AG08396 (cell line): ENCODE results near the gene PDLIM7.

Experiments
- DNase-seq: peaks from one replicate; pipeline ENCODE4 v3.0.0; 2012; ENCODE audit warnings: low spot score, mixed read lengths

Gene PDLIM7

GRCh38 chr5:177524941-177525655, 27.7 kb upstream of the PDLIM7 start:
- DNase-seq, result no peak

DNA sequence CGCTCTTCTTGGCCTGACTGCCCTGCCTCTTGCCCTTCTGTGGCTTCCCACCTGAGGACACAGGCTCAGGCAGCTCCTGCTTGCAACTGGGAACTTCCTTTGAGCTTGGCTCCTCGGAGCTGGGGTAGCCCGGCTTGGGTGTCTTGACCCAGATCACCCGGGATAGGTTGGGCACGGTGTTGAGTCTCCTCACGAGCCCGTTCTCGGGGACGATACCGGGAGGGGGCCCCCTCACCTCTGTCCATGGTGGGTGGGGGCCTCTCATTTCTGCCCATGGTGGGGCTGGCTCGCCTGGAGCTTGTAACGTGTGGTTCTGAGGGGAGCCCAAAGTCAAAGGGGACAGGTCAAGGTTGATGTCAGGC, 27.1 kb upstream of the PDLIM7 start:
- DNase-seq, result no peak

DNA sequence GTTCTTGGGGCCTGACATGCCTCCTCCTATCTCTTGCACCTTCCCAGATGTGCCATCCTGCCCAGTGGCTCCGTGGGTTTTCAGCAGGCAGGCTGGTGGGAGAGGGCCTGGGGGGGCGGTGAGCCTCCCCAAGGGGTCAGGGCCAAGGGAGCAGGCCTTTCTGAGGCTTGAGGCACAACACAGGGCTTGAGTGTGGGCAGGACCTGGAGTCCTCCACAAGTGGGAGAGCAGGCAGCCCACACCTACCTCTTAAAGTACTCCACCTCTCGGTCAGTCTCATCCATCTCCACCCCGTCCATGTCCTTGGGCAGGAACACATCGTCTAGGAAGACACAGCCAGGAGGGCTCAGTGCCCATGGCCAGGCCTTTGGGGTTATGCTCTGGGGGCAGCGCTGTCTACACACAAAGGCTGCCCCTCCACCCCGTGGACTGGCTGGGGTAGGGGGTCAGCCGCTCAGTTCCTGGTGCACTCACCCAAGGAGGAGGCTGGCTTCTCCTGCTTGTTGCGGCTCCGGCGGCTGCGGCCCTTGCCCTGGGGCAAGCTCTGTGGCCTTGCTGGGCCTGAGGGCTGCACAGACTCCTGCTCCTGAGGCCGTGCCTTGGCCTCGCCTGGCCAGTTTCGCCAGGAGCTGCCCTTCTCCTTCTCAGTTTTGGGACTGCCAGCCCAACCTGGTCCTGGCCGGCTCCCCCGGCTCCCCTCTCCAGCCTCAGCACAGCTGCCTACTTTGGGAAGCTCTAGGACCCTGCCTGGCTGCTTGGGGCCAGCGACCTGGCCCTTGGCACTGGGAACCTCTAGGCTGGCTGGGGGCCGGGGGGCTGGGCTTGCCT, 26.5 kb upstream of the PDLIM7 start:
- DNase-seq, result no peak

DNA sequence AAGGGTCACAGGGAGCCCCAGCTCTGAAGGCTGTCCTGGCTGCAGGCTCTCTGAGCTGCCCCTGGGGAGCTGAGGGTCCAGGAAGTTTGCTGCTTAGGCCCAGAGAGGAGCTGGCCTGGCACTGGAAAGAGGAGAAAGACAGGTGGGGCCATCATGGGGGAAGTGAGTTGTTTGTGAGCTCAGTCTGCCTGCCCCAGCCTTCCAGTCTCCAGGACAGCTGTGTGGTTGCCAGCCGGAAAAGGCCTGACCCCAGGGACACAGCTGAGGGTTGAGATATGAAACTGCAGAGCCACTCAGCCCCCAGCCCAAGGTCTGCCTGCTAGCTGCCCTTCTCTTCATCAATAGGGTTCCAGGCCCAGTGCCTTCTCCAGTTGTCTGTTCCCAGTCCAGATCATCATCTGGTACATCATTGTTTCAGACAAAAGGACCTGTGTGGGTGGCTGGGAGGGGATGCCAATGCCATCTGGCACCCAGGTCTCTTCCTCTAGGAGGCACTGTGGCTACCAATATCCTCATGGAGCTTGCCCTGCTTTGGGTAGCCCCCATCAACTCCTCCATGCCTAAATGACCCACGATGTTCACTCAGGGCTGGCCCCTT, 23.6 kb upstream of the PDLIM7 start:
- no peak for DNase-seq

DNA sequence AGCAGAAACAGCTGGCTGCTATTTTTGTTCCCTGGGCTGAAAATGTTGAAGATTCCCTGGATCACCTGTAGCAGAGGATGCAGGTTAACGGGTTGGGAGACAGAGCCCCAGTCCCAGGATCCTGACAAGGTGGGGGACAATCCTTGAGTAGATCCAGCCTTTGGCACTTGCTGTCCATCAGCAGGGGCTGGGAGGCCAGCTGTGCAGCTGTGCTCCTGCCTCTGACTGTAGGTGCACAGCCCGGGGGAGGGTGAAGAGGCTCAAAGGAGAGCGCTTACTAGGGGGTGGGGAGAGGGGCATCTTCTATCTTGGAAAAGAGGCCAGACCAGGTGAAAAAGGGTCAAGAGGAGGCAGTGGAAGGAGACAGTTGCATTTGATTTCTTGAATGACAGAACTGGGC, 22.9 kb upstream of the PDLIM7 start:
- DNase-seq, result no peak

- DNase-seq, result no peak
Observed at GRCh38 chr5:177519463-177520235, 22.2 kb upstream of the PDLIM7 start.

DNA sequence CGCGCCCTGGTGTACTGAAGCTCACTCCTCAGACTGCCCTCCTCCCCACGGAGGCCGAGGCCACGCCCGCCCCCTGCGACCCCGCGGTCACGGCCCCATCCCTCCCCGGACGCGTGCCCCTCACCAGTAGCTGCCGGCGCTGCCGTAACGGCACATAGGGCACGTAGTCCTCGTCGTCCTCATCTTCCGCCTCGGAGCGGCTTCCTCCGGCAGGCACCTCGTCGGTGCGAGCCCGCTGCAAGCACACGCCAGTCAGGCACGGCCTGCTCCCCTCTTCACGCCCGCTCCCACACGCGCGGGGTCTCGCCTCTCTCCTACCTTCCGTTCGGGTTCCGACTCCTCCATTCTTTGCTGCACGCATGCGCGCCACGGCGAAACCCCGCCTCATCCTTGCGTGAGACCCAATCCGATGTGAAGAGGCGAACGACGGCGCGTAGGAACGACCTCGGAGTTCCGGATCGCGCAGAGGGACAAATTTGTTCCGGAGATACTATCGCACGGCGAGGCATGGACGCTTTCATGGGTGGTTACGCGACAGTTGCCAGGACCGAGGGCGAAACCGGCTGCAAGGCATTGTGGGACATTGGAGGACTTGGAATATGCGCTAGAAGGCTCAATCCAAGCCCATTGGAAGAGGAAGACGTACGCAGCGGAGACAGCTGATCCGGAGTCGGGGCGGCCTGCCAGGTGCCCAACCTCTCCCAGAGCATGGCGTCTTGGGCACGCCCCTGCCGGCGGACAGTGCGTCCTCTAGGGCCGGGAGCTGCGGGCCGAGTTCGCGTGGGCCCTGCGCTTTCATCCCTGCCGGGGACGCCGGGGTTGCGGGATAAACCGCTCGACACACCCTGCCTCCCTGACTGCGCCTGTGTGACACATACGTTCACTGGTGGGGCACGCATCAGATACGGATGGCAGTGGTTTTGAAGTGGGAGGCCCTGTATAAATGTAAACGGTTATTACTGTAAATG, 19.5 kb upstream of the PDLIM7 start, which contains the start of gene DDX41:
Gene DDX41, minus strand, starts transcription at position 361 of the 968 bp plus-strand sequence. Its CDS starts 16 bp downstream, at position 345.
- peak; percentile 98 for DNase-seq

GRCh38 chr5:177515580-177515979, 18.2 kb upstream of the PDLIM7 start:
- DNase-seq, result no peak

- DNase-seq, result no peak
Observed at GRCh38 chr5:177514541-177514940, 17.1 kb upstream of the PDLIM7 start.

DNA sequence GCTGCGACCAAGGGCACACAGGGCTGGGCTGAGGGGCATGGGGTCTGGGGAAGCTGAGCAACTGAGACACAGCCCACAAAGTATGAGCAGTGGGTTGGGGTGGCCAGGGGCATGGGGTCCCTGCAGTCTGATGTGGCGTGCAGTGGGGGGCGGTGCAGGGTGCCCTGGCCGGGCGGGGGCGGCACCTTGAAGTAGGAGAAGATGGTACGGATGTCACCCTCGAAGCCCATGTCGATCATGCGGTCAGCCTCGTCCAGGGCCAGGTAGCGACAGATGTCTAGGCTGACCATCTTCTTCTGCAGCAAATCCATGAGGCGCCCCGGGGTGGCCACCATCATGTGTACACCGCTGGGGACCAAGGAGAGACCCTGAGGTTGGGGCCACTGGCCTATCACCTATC, 16.1 kb upstream of the PDLIM7 start:
- DNase-seq, result no peak

DNA sequence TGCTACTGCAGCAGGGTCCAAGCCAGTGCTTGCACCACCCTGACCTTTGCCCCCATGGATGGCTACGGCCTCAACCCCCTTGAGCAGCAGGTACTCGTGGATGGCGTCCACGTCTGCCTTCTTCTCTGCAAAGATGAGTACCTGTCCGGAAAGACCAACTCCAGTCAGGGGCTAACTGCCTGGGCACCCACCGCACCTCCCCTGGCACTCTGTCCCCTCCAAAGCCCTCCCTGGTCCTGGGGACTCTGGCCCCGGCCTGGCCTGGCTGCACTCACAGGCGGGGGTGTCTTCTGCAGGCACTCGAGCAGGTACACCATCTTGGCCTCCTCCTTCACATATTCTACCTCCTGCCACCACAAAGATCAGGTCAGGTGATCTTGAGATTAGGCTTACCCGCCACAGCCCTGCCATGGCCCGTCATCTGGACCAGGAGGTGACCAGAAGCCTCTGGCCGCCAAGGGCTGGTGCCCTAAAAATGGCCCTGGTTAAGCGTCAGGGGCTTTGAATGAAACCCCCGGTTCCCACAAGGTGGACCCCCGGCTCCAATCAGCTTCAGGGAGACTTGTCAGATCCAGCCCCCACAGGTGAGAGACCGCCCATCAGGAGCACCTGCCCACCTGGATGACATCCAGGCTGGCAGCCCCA, 15.5 kb upstream of the PDLIM7 start:
- no peak for DNase-seq

DNA sequence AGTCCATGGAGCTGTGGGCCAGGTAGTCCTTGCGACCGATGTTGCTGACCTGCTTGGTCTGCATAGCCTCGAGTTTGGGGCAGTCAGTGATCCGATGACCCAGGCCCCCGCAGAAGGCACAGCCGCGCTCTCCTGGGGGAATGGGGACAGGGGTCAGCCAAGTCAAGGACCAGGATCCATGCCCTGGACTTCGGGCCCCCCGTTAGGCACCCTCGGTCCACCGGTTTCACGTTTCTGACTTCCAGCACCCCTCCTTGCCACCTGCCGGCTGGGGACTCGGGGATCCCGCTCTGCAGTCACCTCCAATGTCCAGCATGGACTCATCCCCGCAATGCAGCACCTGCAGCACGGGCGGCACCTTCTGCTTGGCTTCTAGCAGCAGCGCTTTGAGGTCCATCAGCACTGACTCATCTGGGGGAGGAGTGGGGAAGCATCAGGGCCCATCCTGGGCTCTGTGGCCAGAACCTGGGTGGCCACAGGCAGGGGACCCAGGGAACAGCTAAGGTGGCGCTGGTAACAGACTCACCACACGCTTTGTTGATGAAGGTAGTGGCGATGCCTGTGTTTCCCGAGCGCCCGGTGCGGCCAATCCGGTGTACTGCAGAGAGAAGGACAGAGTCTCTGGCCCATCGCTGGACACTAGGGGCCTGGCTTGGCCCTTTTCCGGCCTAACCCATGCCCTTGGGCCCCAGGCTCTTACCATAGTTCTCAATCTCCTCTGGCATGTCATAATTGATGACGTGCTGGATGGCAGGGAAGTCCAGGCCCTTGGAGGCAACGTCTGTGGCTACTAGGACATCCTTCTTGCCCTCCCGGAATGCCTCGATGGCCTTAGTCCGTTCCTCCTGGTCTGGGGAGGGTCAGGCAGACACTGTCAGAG, 14.6 kb upstream of the PDLIM7 start:
- DNase-seq, result no peak

GRCh38 chr5:177511181-177511580, 13.8 kb upstream of the PDLIM7 start:
- DNase-seq, result no peak

GRCh38 chr5:177510567-177511053, 13.2 kb upstream of the PDLIM7 start:
- DNase-seq, result no peak

DNA sequence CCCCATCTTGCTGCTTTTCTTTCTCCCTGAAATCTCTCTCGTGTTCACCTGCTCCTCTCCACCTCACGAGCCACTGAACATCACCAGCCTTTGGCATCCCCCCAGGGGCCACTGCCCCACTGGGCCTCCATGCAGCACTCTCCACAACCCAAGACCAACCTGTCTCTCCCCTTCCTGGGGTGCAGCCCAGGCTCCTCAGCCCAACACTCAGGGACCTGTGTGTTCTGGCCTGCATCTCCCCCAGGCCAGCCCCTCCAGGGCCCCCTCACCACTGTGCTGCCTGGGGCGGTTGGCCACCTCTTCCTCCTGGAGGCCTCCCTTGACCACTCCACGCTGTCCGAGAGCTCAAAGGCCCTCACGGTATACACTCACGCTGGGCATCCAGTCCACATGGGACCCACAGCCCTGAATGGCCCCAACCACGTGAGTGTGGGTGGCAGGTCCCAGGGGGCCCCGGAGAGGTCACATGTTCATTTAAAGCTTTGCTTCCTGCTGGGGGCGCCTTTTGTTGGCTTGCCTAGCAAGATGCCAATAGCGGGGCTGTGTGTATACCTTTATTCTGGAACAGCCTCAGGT, 12.7 kb upstream of the PDLIM7 start:
- no peak for DNase-seq

- DNase-seq, result no peak
Observed at GRCh38 chr5:177509381-177509951, 12.1 kb upstream of the PDLIM7 start, which contains the start of gene DOK3. Gene DOK3, minus strand, starts transcription at chr5:177509826. Its CDS starts 286 bp downstream, at chr5:177509540.

DNA sequence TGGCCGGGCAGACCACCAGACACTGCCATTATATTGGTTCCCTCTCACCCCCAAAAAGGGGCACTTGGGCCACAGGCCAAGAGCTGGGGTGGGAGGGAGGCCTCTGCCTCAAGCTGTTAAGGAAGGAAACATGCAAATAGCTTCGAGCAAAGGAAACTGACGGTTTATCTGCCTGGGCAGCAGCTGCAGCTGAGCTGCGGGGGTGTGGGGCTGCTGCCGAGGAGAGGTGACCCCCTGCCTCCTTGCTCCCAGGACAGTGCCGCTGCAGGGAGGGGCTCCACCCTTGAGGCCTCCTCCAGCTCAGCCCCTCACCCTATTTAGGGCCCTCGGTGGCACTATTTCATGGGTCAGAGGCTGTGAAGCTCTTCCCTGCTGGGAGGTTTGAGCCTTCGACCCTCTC, 11.4 kb upstream of the PDLIM7 start:
- DNase-seq, result no peak

GRCh38 chr5:177508221-177508611, 10.8 kb upstream of the PDLIM7 start:
- DNase-seq, result no peak
